LNCaP clone FGC (cell line): ENCODE data around the gene RNASEH2B.

ENCODE experiments used
- DNase-seq: peaks from one replicate; pipeline ENCODE4 v3.0.0-alpha.2; 2011; ENCODE audit warnings: low read depth
- H3K4me3 ChIP-seq: 2 replicates; pipeline ENCODE4 v1.5.1; 2011; ENCODE audit warnings: mild to moderate bottlenecking, low read depth, low read length, control low read depth
- TF ChIP-seq, protein P1 (sequence below): IDR thresholded peaks from 2 replicates; pipeline ENCODE4 v1.5.1; 2012; ENCODE audit warnings: mild to moderate bottlenecking; ENCODE audit not compliant: control insufficient read depth, insufficient read depth; ENCODE audit errors: extremely low read depth

RNASEH2B gene

GRCh38 chr13:50909605-50910484 is at the start of gene RNASEH2B:
Gene RNASEH2B (plus strand): TSS chr13:50909791. CDS start chr13:50910077, 286 bp downstream.
- no peak for DNase-seq
- TF ChIP-seq, protein P1, sequence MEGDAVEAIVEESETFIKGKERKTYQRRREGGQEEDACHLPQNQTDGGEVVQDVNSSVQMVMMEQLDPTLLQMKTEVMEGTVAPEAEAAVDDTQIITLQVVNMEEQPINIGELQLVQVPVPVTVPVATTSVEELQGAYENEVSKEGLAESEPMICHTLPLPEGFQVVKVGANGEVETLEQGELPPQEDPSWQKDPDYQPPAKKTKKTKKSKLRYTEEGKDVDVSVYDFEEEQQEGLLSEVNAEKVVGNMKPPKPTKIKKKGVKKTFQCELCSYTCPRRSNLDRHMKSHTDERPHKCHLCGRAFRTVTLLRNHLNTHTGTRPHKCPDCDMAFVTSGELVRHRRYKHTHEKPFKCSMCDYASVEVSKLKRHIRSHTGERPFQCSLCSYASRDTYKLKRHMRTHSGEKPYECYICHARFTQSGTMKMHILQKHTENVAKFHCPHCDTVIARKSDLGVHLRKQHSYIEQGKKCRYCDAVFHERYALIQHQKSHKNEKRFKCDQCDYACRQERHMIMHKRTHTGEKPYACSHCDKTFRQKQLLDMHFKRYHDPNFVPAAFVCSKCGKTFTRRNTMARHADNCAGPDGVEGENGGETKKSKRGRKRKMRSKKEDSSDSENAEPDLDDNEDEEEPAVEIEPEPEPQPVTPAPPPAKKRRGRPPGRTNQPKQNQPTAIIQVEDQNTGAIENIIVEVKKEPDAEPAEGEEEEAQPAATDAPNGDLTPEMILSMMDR, result no peak
- H3K4me3 ChIP-seq, result peak within 1 kb of the TSS; percentile 60

GRCh38 chr13:50864492-50864891 is 45.1 kb upstream of the RNASEH2B start:
- TF ChIP-seq, protein P1, result no peak
- no peak overlapping the region for H3K4me3 ChIP-seq
- no peak for DNase-seq

- TF ChIP-seq, protein P1, result no peak
- H3K4me3 ChIP-seq, result no peak overlapping the region
- no peak for DNase-seq
These were observed 42.6 kb upstream of the RNASEH2B start for GRCh38 chr13:50866817-50867636.

GRCh38 chr13:50867637-50867945 is 42.0 kb upstream of the RNASEH2B start:
- H3K4me3 ChIP-seq, result no peak overlapping the region
- DNase-seq, result no peak
- TF ChIP-seq, protein P1, result no peak

DNA sequence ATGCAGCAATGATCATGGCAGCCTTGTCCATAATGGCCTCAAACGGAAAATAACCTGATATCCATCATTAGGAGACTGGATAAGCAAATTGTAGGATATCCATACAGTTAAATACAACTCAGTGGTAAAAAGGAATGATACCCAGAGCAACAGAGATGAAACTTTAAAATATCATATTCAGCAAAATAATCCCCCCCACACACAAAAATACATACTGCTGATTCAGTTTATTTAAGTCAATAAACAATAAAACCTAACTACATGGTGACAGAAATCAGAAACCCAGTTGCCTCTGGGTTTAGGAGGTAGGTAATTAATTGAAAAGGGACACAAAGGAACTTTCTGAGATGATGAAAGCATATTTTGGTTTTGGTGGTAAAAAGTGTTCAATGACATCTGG is 38.2 kb upstream of the RNASEH2B start:
- no peak for DNase-seq
- TF ChIP-seq, protein P1, result no peak
- no peak overlapping the region for H3K4me3 ChIP-seq

DNA sequence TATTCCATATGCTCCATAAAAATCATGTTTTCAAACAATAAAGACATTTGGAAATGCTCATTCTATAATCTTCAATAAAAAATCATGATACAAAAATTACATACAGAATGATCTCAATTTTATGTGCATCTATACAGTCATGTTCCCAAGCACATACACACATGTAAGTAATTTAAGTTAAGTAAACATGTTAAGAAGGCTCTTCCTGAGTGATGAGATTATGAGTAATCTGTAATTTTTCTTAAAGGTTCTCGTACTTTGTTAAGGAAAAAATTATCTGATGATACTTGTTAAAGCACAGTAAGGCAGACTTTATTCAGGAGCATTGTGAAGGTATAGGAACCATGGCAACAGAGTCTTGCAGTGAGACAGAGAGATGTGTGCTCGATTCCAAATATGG is 36.1 kb upstream of the RNASEH2B start:
- no peak for DNase-seq
- TF ChIP-seq, protein P1, result no peak
- H3K4me3 ChIP-seq, result no peak overlapping the region

- TF ChIP-seq, protein P1, result no peak
- DNase-seq, result no peak
- no peak overlapping the region for H3K4me3 ChIP-seq
These were observed 35.6 kb upstream of the RNASEH2B start for GRCh38 chr13:50873991-50874390.
